HG03469 (cell line): ENCODE results near the gene LRRC8A.
"Not testable (repeated sequence)": the region's sequence is repeated elsewhere in the genome, so short reads cannot be mapped to it uniquely, and the experiment has no call there.

Source experiments
- ATAC-seq: cut with Tn5 transposase; IDR thresholded peaks from one replicate; pipeline ENCODE4 v1.9.1; 2021; ENCODE audit warnings: mild to moderate bottlenecking, moderate library complexity, moderate number of reproducible peaks; ENCODE audit not compliant: unreplicated experiment

Gene LRRC8A

GRCh38 chr9:128881884-128882676, at the start of gene LRRC8A, which contains the start of gene KYAT1:
LRRC8A (plus strand) TSS chr9:128882133; CDS start chr9:128907165, 25,032 bp downstream.
KYAT1 (minus strand) TSS chr9:128881950; CDS start chr9:128845405, 36,545 bp downstream.
- ATAC-seq = peak; percentile 74

- no peak for ATAC-seq
Measured at GRCh38 chr9:128833696-128834095, 48.2 kb upstream of the LRRC8A start.

- ATAC-seq = no peak
Measured at GRCh38 chr9:128835246-128836210, 46.4 kb upstream of the LRRC8A start.

- ATAC-seq = no peak
Measured at GRCh38 chr9:128836509-128837145, 45.3 kb upstream of the LRRC8A start.

GRCh38 chr9:128838338-128838737, 43.6 kb upstream of the LRRC8A start:
- no peak for ATAC-seq

GRCh38 chr9:128840524-128840923, 41.4 kb upstream of the LRRC8A start:
- no peak for ATAC-seq

- no peak for ATAC-seq
Measured at GRCh38 chr9:128841694-128842492, 40.0 kb upstream of the LRRC8A start.

- not testable (repeated sequence) for ATAC-seq
Measured at GRCh38 chr9:128843171-128843570, 38.8 kb upstream of the LRRC8A start.

- ATAC-seq = no peak
Measured at GRCh38 chr9:128845186-128845931, 36.6 kb upstream of the LRRC8A start.

- no peak for ATAC-seq
Measured at GRCh38 chr9:128846680-128847030, 35.3 kb upstream of the LRRC8A start.

- no peak for ATAC-seq
Measured at GRCh38 chr9:128847803-128848202, 34.1 kb upstream of the LRRC8A start.

- ATAC-seq = not testable (repeated sequence)
Measured at GRCh38 chr9:128851024-128851423, 30.9 kb upstream of the LRRC8A start.

- not testable (repeated sequence) for ATAC-seq
Measured at GRCh38 chr9:128851779-128852600, 29.9 kb upstream of the LRRC8A start.

- ATAC-seq = not testable (repeated sequence)
Measured at GRCh38 chr9:128852646-128853045, 29.3 kb upstream of the LRRC8A start.

- not testable (repeated sequence) for ATAC-seq
Measured at GRCh38 chr9:128854454-128854853, 27.5 kb upstream of the LRRC8A start.

- ATAC-seq = not testable (repeated sequence)
Measured at GRCh38 chr9:128858476-128858875, 23.5 kb upstream of the LRRC8A start.

GRCh38 chr9:128860937-128861336, 21.0 kb upstream of the LRRC8A start:
- ATAC-seq = no peak

GRCh38 chr9:128861501-128861900, 20.4 kb upstream of the LRRC8A start:
- ATAC-seq = no peak

- ATAC-seq = no peak
Measured at GRCh38 chr9:128862401-128862851, 19.5 kb upstream of the LRRC8A start.
